HepG2 (cell line): ENCODE measurements around the gene KCNJ4. TPM values are rescaled to one million over a fixed set of nuclear protein-coding genes. Genes with fewer than 3 reads are reported as not detected.

Experiments
- CHD4 ChIP-seq: fragments of 200-600 bp; sonication (generic); IDR thresholded peaks from 2 replicates; pipeline ENCODE4 v1.7.0; 2017; ENCODE audit warnings: mild to moderate bottlenecking, low read length, borderline replicate concordance
- DBP ChIP-seq: sonication (generic); formaldehyde crosslinking; IDR thresholded peaks from 2 replicates; pipeline ENCODE4 v1.4.0; 2020; ENCODE audit warnings: missing genetic modification reagents; ENCODE audit errors: not compliant biosample characterization
- EED ChIP-seq: sonication (generic); formaldehyde crosslinking; IDR thresholded peaks from 2 replicates; pipeline ENCODE4 v1.5.0; 2020; ENCODE audit warnings: mild to moderate bottlenecking, missing genetic modification reagents
- GATA4 ChIP-seq: sonication (generic); IDR thresholded peaks from 2 replicates; pipeline ENCODE4 v1.6.1; 2016; ENCODE audit warnings: antibody characterized with exemption, low read depth, borderline replicate concordance
- HDAC1 ChIP-seq: sonication (generic); formaldehyde crosslinking; IDR thresholded peaks from 2 replicates; pipeline ENCODE4 v1.5.1; 2020; ENCODE audit warnings: mild to moderate bottlenecking, missing genetic modification reagents
- HOXA9 ChIP-seq: sonication (generic); formaldehyde crosslinking; IDR thresholded peaks from 2 replicates; pipeline ENCODE4 v1.8.1; 2022; ENCODE audit warnings: missing genetic modification reagents, mild to moderate bottlenecking, moderate library complexity, borderline replicate concordance
- IRF2 ChIP-seq: IDR thresholded peaks from 2 replicates; pipeline ENCODE4 v1.6.1; 2018; ENCODE audit warnings: missing genetic modification reagents, missing compliant biosample characterization
- KDM2A ChIP-seq: sonication (generic); formaldehyde crosslinking; IDR thresholded peaks from 2 replicates; pipeline ENCODE4 v1.4.0; 2020; ENCODE audit warnings: low read depth, missing genetic modification reagents, borderline replicate concordance
- LBX2 ChIP-seq: sonication (generic); formaldehyde crosslinking; IDR thresholded peaks from 2 replicates; pipeline ENCODE4 v1.5.0; 2020; ENCODE audit warnings: missing genetic modification reagents, mild to moderate bottlenecking, borderline replicate concordance
- MTF1 ChIP-seq: sonication (generic); formaldehyde crosslinking; IDR thresholded peaks from 2 replicates; pipeline ENCODE4 v1.5.0; 2020; ENCODE audit warnings: missing genetic modification reagents
- NCOA1 ChIP-seq: sonication (generic); formaldehyde crosslinking; IDR thresholded peaks from 2 replicates; pipeline ENCODE4 v1.9.0; 2021; ENCODE audit warnings: missing genetic modification reagents
- NFRKB ChIP-seq: fragments of 450-650 bp; IDR thresholded peaks from 2 replicates; pipeline ENCODE4 v1.6.1; 2017
- POGZ ChIP-seq: sonication (generic); formaldehyde crosslinking; IDR thresholded peaks from 2 replicates; pipeline ENCODE4 v1.4.0; 2020; ENCODE audit warnings: mild to moderate bottlenecking, missing genetic modification reagents
- REPIN1 ChIP-seq: sonication (generic); formaldehyde crosslinking; IDR thresholded peaks from 2 replicates; pipeline ENCODE4 v1.8.0; 2022; ENCODE audit warnings: missing genetic modification reagents, low read depth, mild to moderate bottlenecking, borderline replicate concordance
- SOX5 ChIP-seq: IDR thresholded peaks from 2 replicates; pipeline ENCODE4 v1.6.1; 2016; ENCODE audit warnings: borderline replicate concordance
- SP5 ChIP-seq: IDR thresholded peaks from 2 replicates; pipeline ENCODE4 v1.6.1; 2016; ENCODE audit warnings: low read depth, borderline replicate concordance
- TOPORS ChIP-seq: sonication (generic); formaldehyde crosslinking; IDR thresholded peaks from 2 replicates; pipeline ENCODE4 v1.8.0; 2023; ENCODE audit warnings: mild to moderate bottlenecking, missing genetic modification reagents
- ZBTB7A ChIP-seq: sonication (generic); formaldehyde crosslinking; IDR thresholded peaks from 2 replicates; pipeline ENCODE4 v1.8.0; 2022; ENCODE audit warnings: mild to moderate bottlenecking, missing genetic modification reagents
- ZMYM2 ChIP-seq: sonication (generic); formaldehyde crosslinking; IDR thresholded peaks from 2 replicates; pipeline ENCODE4 v1.8.0; 2022; ENCODE audit warnings: mild to moderate bottlenecking, missing genetic modification reagents
- ZNF780A ChIP-seq: sonication (generic); formaldehyde crosslinking; IDR thresholded peaks from 2 replicates; pipeline ENCODE4 v1.8.0; 2022; ENCODE audit warnings: mild to moderate bottlenecking, missing genetic modification reagents, moderate library complexity
- polyA plus RNA-seq, 8 experiments: library from polyadenylated mRNA; depleted of rRNA in 3 of 8; stranded (reverse) in 7 of 8; unstranded in 1 of 8; fragments of >200 nt; fragmentation: Illumina TruSeq in 4 of 8; extraction: Trizol in 4 of 8; gene quantifications; 2 replicates each; pipeline versions ENCODE4 v1.2.1 to v1.2.3, GENCODE V29; 2011 to 2016; ENCODE audit warnings: low read depth in 4 of 8, missing spikeins in 1 of 8, mixed read lengths in 1 of 8; ENCODE audit not compliant: insufficient read depth in 1 of 8
- total RNA-seq, 5 experiments: library from RNA; depleted of rRNA; stranded (reverse); fragments of >200 nt; fragmentation: Illumina TruSeq; extraction: Trizol; gene quantifications; 2 replicates each; pipeline ENCODE4 v1.2.3, GENCODE V29; 2016; ENCODE audit warnings: low read depth in 1 of 5
- TF ChIP-seq, protein P1 (sequence below): sonication (generic); formaldehyde crosslinking; IDR thresholded peaks from 2 replicates; pipeline ENCODE4 v1.5.0; 2020; ENCODE audit warnings: mild to moderate bottlenecking, missing genetic modification reagents, borderline replicate concordance
- TF ChIP-seq, protein P2 (sequence below): sonication (generic); formaldehyde crosslinking; IDR thresholded peaks from 2 replicates; pipeline ENCODE4 v1.8.0; 2022; ENCODE audit warnings: missing genetic modification reagents, mild to moderate bottlenecking, inconsistent platforms, borderline replicate concordance
- TF ChIP-seq, protein P3 (sequence below): sonication (generic); formaldehyde crosslinking; conservative IDR thresholded peaks from 2 replicates; pipeline ENCODE4 v1.5.0; 2020; ENCODE audit warnings: missing genetic modification reagents

KCNJ4 gene
- total and polyA plus RNA-seq, 2 of the 13 experiments (the other 11 are each of a cell fraction or from before 2014, with no cell fraction given): not detected

GRCh38 chr22:38461414-38462081 lies 6.5 kb upstream of the KCNJ4 start (continued):
- TF ChIP-seq ZMYM2 (no peak), REPIN1 (CRISPR knock-in tag) (no peak), ZNF780A (CRISPR knock-in tag) (no peak), EED (CRISPR knock-in tag) (no peak), NCOA1 (no peak), ZBTB7A (CRISPR knock-in tag) (no peak), POGZ (CRISPR knock-in tag) (peak; percentile 41; the same call in 1 of the 2 replicates), LBX2 (no peak), IRF2 (CRISPR knock-in tag) (0 out of 2 replicates have a peak, but pooled peaks have one; percentile 44), KDM2A (CRISPR knock-in tag) (peak; percentile 95), DBP (peak; percentile 73), HOXA9 (CRISPR knock-in tag) (no peak), TOPORS (CRISPR knock-in tag) (no peak), HDAC1 (CRISPR knock-in tag) (peak; percentile 60), SOX5 (CRISPR knock-in tag) (0 out of 2 replicates have a peak, but pooled peaks have one; percentile 20), GATA4 (no peak), MTF1 (CRISPR knock-in tag) (no peak), CHD4 (no peak), SP5 (CRISPR knock-in tag) (no peak), NFRKB (no peak)
- TF ChIP-seq, protein P1, sequence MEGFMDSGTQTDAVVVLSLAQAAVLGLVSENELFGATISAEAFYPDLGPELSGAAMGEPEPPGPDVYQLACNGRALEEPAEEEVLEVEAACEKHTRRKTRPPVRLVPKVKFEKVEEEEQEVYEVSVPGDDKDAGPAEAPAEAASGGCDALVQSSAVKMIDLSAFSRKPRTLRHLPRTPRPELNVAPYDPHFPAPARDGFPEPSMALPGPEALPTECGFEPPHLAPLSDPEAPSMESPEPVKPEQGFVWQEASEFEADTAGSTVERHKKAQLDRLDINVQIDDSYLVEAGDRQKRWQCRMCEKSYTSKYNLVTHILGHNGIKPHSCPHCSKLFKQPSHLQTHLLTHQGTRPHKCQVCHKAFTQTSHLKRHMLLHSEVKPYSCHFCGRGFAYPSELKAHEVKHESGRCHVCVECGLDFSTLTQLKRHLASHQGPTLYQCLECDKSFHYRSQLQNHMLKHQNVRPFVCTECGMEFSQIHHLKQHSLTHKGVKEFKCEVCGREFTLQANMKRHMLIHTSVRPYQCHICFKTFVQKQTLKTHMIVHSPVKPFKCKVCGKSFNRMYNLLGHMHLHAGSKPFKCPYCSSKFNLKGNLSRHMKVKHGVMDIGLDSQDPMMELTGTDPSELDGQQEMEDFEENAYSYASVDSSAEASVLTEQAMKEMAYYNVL (CRISPR knock-in tag): no peak
- TF ChIP-seq, protein P2, sequence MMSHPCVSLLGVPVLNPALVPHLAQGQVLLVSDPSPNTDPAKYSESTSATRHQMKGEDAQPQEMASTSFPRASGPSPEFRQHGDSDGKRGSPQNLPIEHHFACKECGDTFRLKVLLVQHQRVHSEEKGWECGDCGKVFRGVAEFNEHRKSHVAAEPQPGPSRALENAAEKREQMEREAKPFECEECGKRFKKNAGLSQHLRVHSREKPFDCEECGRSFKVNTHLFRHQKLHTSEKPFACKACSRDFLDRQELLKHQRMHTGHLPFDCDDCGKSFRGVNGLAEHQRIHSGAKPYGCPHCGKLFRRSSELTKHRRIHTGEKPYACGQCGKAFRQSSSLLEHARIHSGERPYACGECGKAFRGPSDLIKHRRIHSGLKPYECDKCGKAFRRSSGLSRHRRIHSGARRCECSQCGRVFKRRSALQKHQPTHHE (CRISPR knock-in tag): no peak
- TF ChIP-seq, protein P3, sequence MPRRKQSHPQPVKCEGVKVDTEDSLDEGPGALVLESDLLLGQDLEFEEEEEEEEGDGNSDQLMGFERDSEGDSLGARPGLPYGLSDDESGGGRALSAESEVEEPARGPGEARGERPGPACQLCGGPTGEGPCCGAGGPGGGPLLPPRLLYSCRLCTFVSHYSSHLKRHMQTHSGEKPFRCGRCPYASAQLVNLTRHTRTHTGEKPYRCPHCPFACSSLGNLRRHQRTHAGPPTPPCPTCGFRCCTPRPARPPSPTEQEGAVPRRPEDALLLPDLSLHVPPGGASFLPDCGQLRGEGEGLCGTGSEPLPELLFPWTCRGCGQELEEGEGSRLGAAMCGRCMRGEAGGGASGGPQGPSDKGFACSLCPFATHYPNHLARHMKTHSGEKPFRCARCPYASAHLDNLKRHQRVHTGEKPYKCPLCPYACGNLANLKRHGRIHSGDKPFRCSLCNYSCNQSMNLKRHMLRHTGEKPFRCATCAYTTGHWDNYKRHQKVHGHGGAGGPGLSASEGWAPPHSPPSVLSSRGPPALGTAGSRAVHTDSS: no peak
